ENCODE results near the gene HSD17B3. TPM values are rescaled to one million over a fixed set of nuclear protein-coding genes. Genes with fewer than 3 reads are reported as not detected.

HSD17B3 gene
- total RNA-seq, 3 donors from 2014 or later, result 1.4 to 1.9 (median 1.6) TPM

DNA sequence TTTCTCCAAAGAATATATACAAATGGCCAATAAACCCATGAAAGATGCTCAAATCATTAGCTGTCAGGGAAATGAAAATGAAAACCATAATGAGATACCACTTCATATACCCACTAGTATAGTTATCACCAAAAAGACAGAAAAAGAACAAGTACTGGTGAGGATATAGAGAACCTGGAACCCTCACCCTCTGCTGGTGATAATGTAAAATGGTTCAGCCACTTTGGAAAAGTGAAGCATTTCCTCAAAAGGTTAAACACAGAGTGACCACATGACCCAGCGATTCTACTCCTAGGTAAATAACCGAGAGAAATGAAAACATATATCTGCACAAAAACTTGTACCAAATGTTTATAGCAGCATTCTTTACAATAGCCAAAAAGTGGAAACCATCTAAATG, 72.0 kb downstream of the HSD17B3 start:
- TF ChIP-seq CTCF (IDR thresholded peaks at IDR 0.05), result no peak
- Histone ChIP-seq H3K4me3 (no peak overlapping the region), H3K36me3 (ENCODE audit: low read depth) (no peaks in the 10 kb centered on the region), H3K9me3 (no peaks in the 10 kb centered on the region), H3K4me1 (ENCODE audit: low read depth) (no peaks in the 10 kb centered on the region)
- intact Hi-C loops (cut with DNase I, micrococcal nuclease), result loop anchor here in 1 of 2 donors (10.0 kb wide), 1 partner anchor 85 kb away; no protein-coding TSS in a partner anchor
- no peak for ATAC-seq
- DNase-seq, result no peak

DNA sequence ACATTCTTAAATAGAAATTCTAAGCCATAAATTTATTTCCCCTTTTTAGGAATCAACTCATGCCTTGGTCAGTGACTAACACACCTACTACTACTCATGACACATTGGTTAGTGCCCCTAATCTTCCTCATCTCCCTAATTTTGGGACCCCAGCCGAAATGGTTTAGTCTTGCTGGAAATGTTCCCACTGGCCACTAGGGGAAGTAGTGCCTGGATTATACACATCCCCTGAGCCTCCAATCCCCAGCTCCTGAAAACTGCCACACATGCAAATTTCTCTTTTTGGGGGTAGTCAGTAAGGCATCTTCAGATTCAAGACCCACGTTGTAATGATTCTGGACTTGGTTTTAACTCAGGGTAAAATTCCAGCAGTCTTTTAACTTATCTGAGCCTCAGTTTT, 79.8 kb downstream of the HSD17B3 start:
- no peak for TF ChIP-seq CTCF (IDR thresholded peaks at IDR 0.05)
- peaks cover 10% of the 10 kb centered on the region for H3K4me1 ChIP-seq (ENCODE audit: low read depth)
- DNase-seq (no peak), ATAC-seq (no peak)
- intact Hi-C loops (cut with DNase I, micrococcal nuclease), result no loop called here
- peaks cover 3% of the 10 kb centered on the region for H3K9me3 ChIP-seq
- no peaks in the 10 kb centered on the region for H3K36me3 ChIP-seq (ENCODE audit: low read depth)
- H3K4me3 ChIP-seq, result no peak overlapping the region

DNA sequence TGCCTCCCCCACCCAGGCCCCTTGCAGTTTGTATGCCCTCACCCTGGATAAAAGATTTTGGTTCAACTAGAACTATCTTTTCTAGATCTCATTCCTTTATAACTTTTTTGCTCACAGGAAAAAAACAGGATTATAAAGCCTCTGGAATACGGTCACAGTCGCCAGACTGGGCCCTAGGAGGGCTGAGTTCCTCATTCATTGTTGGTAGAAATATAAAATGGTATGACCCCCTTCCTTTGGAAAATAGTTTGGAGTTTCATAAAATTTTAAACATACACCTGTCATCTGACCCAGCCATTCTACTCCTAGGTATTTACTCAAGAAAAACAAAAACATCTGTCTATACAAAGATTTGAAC, 82.1 kb downstream of the HSD17B3 start:
- H3K4me3 ChIP-seq, result no peak overlapping the region

GRCh38 chr9:96219026-96219899, 82.7 kb downstream of the HSD17B3 start:
- peak; percentile 37 for ATAC-seq
- peak; percentile 40 for TF ChIP-seq CTCF (IDR thresholded peaks at IDR 0.05)
- intact Hi-C loops (cut with DNase I, micrococcal nuclease), result no loop called here
- DNase-seq, result peak; percentile 28 to 55 (median 38)
- H3K4me3 ChIP-seq, result no peak overlapping the region
- peaks cover 2% of the 10 kb centered on the region for H3K9me3 ChIP-seq
- H3K36me3 ChIP-seq (ENCODE audit: low read depth), result no peaks in the 10 kb centered on the region
- H3K4me1 ChIP-seq (ENCODE audit: low read depth), result peaks cover 10% of the 10 kb centered on the region

More for the DNA sequence above, 82.1 kb downstream of the HSD17B3 start:
- H3K9me3 ChIP-seq, result peaks cover 3% of the 10 kb centered on the region
- TF ChIP-seq CTCF (IDR thresholded peaks at IDR 0.05), result no peak
- no peaks in the 10 kb centered on the region for H3K36me3 ChIP-seq (ENCODE audit: low read depth)
- intact Hi-C loops (cut with DNase I, micrococcal nuclease), result no loop called here
- no peak for ATAC-seq
- H3K4me1 ChIP-seq (ENCODE audit: low read depth), result peaks cover 10% of the 10 kb centered on the region
- DNase-seq, result no peak

DNA sequence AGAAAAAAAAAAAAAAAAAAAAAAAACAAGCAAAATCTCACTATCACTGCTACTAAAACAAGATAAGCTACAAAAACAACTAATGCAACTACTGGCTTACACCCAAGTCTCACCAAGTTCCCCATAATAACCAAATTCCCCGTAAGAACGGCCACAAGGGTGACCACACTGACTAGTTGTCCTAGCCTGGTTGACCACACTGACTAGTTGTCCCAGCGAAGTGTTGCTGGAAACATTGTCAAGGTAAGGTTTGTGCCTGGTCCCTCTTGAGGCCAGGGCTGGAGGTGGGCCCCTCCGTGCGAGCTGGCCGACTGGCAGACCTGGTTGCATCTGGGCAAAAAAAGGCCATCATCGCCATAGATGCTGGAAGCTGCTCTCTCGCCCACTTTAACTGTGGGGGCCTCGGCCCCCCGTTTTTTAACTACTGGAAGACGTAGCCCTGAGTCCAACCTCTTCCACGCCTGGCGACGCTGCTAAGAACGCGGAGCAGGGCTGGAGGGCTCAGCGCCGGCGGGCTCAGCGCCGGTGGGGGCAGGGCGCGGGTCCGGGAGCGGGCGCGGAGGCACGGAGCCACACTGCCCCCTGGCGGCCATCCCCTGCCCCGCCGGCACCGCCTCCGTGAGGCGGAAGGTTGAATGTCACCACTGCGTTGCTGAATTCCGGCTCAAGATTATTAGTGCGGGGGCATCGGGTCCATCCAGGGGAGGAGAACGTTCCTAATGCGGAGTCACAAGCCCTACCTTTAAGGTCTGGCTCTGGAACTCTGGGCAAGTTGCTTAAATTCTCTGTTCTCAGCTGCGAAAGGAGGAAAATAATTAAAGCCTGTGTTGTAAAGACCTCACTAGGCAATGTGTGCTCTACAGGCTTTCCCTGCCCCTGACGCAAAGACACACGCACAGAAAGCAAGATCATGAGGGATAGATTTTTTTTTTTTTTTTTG, 84.0 kb downstream of the HSD17B3 start:
- no peak overlapping the region for H3K4me3 ChIP-seq
- intact Hi-C loops (cut with DNase I, micrococcal nuclease), result no loop called here
- peak; percentile 98 for ATAC-seq
- peaks cover 10% of the 10 kb centered on the region for H3K4me1 ChIP-seq (ENCODE audit: low read depth)
- peak; percentile 97 for TF ChIP-seq CTCF (IDR thresholded peaks at IDR 0.05)
- H3K36me3 ChIP-seq (ENCODE audit: low read depth), result no peaks in the 10 kb centered on the region
- no peaks in the 10 kb centered on the region for H3K9me3 ChIP-seq
- DNase-seq, result peak; percentile 77 to 86 (median 83)
